HEK293 (cell line): Measurements from ENCODE around the gene CCNK.
A peak's percentile ranks its signal among the peaks of the same experiment; 100 is the strongest.

Experiments
- CTCF ChIA-PET: fragments of 350-600 bp; formaldehyde crosslinking; extraction: SDS; loops from one replicate; lab custom pipeline; 2021; ENCODE audit warnings: antibody characterized with exemption; lab: Yijun Ruan, JAX
- POLR2A ChIA-PET: fragments of 300-600 bp; formaldehyde crosslinking; extraction: SDS; loops from one replicate; lab custom pipeline; 2020; ENCODE audit warnings: antibody characterized with exemption, inconsistent platforms; lab: Yijun Ruan, JAX
- H3K27ac ChIP-seq: fragments of 200-500 bp; sonication (Bioruptor generic); 2 replicates; pipeline ENCODE4 v1.5.1; 2014; ENCODE audit warnings: low read depth, low read length, control low read depth, inconsistent platforms; ENCODE audit errors: extremely low read depth
- H3K36me3 ChIP-seq, 2 experiments: fragments of 200-500 bp in 1 of 2; sonication (Bioruptor generic) in 1 of 2; 1 replicate in 1 of 2; 2 replicates in 1 of 2; pipeline ENCODE4 v1.5.1; 2014 to 2017; ENCODE audit warnings: inconsistent platforms in 2 of 2, low read length in 2 of 2; ENCODE audit not compliant: control insufficient read depth in 2 of 2, insufficient read depth in 1 of 2
- H3K4me1 ChIP-seq: fragments of 200-500 bp; sonication (Bioruptor generic); 2 replicates; pipeline ENCODE4 v1.5.1; 2014; ENCODE audit warnings: mild to moderate bottlenecking, low read length, inconsistent platforms; ENCODE audit not compliant: control insufficient read depth, insufficient read depth
- H3K4me3 ChIP-seq: 2 replicates; pipeline ENCODE4 v1.5.1; 2011; ENCODE audit warnings: low read depth, mild to moderate bottlenecking, control low read depth, low read length, moderate library complexity
- H3K9me3 ChIP-seq: fragments of 200-500 bp; sonication (Bioruptor generic); 2 replicates; pipeline ENCODE4 v1.5.1; 2014; ENCODE audit warnings: low read depth, low read length, inconsistent platforms; ENCODE audit not compliant: control insufficient read depth, insufficient read depth
- BCL11B ChIP-seq: fragments of 450-650 bp; formaldehyde crosslinking; IDR thresholded peaks from 2 replicates; pipeline ENCODE4 v1.5.1; 2016; ENCODE audit warnings: low read depth, missing biosample characterization, missing genetic modification characterization
- EGR2 ChIP-seq: fragments of 450-650 bp; formaldehyde crosslinking; IDR thresholded peaks from 2 replicates; pipeline ENCODE4 v1.5.1; 2016; ENCODE audit warnings: low read depth, missing biosample characterization, missing genetic modification characterization
- KLF9 ChIP-seq: fragments of 450-650 bp; formaldehyde crosslinking; IDR thresholded peaks from 2 replicates; pipeline ENCODE4 v1.5.1; 2016; ENCODE audit warnings: missing biosample characterization, missing genetic modification characterization, low read depth
- PATZ1 ChIP-seq: fragments of 450-650 bp; formaldehyde crosslinking; IDR thresholded peaks from 2 replicates; pipeline ENCODE4 v1.5.1; 2016; ENCODE audit warnings: missing biosample characterization, missing genetic modification characterization
- ZBTB44 ChIP-seq: fragments of 450-650 bp; IDR thresholded peaks from 2 replicates; pipeline ENCODE4 v1.5.1; 2018; ENCODE audit warnings: missing biosample characterization, mild to moderate bottlenecking, missing genetic modification characterization
- ZFHX2 ChIP-seq: fragments of 450-650 bp; formaldehyde crosslinking; conservative IDR thresholded peaks from 2 replicates; pipeline ENCODE4 v1.5.1; 2016; ENCODE audit warnings: missing biosample characterization, missing genetic modification characterization
- ZNF10 ChIP-seq: fragments of 450-650 bp; formaldehyde crosslinking; IDR thresholded peaks from 2 replicates; pipeline ENCODE4 v1.5.1; 2017; ENCODE audit warnings: missing biosample characterization, missing genetic modification characterization
- ZNF132 ChIP-seq: fragments of 450-650 bp; formaldehyde crosslinking; IDR thresholded peaks from 2 replicates; pipeline ENCODE4 v1.5.1; 2017; ENCODE audit warnings: missing biosample characterization, missing genetic modification characterization, borderline replicate concordance
- ZNF16 ChIP-seq: fragments of 450-650 bp; formaldehyde crosslinking; IDR thresholded peaks from 2 replicates; pipeline ENCODE4 v1.5.1; 2016; ENCODE audit warnings: low read depth, missing biosample characterization, missing genetic modification characterization
- ZNF24 ChIP-seq: fragments of 450-650 bp; formaldehyde crosslinking; IDR thresholded peaks from 2 replicates; pipeline ENCODE4 v1.5.1; 2016; ENCODE audit warnings: missing biosample characterization, missing genetic modification characterization
- ZNF324 ChIP-seq: fragments of 450-650 bp; formaldehyde crosslinking; IDR thresholded peaks from 2 replicates; pipeline ENCODE4 v1.5.1; 2016; ENCODE audit warnings: missing biosample characterization, missing genetic modification characterization
- ZNF354C ChIP-seq: fragments of 450-650 bp; formaldehyde crosslinking; IDR thresholded peaks from 2 replicates; pipeline ENCODE4 v1.5.1; 2016; ENCODE audit warnings: missing biosample characterization, missing genetic modification characterization, low read depth, borderline replicate concordance
- ZNF548 ChIP-seq: fragments of 450-650 bp; formaldehyde crosslinking; IDR thresholded peaks from 2 replicates; pipeline ENCODE4 v1.5.1; 2016; ENCODE audit warnings: missing biosample characterization, missing genetic modification characterization
- ZNF558 ChIP-seq: fragments of 450-650 bp; formaldehyde crosslinking; IDR thresholded peaks from 2 replicates; pipeline ENCODE4 v1.5.1; 2016; ENCODE audit warnings: missing biosample characterization, missing genetic modification characterization
- ZNF707 ChIP-seq: fragments of 450-650 bp; formaldehyde crosslinking; IDR thresholded peaks from 2 replicates; pipeline ENCODE4 v1.5.1; 2016; ENCODE audit warnings: missing biosample characterization, missing genetic modification characterization
- TF ChIP-seq, protein P1 (sequence below): fragments of 450-650 bp; formaldehyde crosslinking; IDR thresholded peaks from 2 replicates; pipeline ENCODE4 v1.5.1; 2016; ENCODE audit warnings: missing biosample characterization, missing genetic modification characterization
- TF ChIP-seq, protein P2 (sequence below): fragments of 450-650 bp; formaldehyde crosslinking; conservative IDR thresholded peaks from 2 replicates; pipeline ENCODE4 v1.5.1; 2016; ENCODE audit warnings: low read depth, missing biosample characterization, missing genetic modification characterization

The CCNK gene

GRCh38 chr14:99516156-99516870 lies 35.1 kb downstream of the CCNK start:
- peaks cover 0 to 45% of the 10 kb centered on the region in 2 experiments; a peak in 1 of 3 replicates for H3K36me3 ChIP-seq
- no peaks in the 10 kb centered on the region for H3K9me3 ChIP-seq
- no peak overlapping the region for H3K27ac ChIP-seq
- ChIA-PET CTCF (interaction anchor here (0.6 to 1.8 kb wide), 3 partner anchors 112 to 787 kb away, joined by 4 to 10 read pairs (median 5); no protein-coding TSS in a partner anchor), POLR2A (interaction anchor here (1.0 kb wide), 1 partner anchor 35 kb away, joined by 5 read pairs; the partner anchor contains the start of genes CCNK and SETD3)
- H3K4me1 ChIP-seq, result no peaks in the 10 kb centered on the region
- TF ChIP-seq EGR2 (peak; percentile 56), ZFHX2 (tag by site-specific recombination) (peak; percentile 66), ZNF548 (no peak), ZNF354C (tag by site-specific recombination) (no peak), ZNF558 (tag by site-specific recombination) (no peak), KLF9 (tag by site-specific recombination) (0 out of 2 replicates have a peak, but pooled peaks have one; percentile 25), ZNF324 (no peak)
- TF ChIP-seq, protein P1, sequence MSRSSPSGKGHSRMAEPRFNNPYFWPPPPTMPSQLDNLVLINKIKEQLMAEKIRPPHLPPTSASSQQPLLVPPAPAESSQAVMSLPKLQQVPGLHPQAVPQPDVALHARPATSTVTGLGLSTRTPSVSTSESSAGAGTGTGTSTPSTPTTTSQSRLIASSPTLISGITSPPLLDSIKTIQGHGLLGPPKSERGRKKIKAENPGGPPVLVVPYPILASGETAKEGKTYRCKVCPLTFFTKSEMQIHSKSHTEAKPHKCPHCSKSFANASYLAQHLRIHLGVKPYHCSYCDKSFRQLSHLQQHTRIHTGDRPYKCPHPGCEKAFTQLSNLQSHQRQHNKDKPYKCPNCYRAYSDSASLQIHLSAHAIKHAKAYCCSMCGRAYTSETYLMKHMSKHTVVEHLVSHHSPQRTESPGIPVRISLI (tag by site-specific recombination), result no peak
- no peak overlapping the region for H3K4me3 ChIP-seq

GRCh38 chr14:99516871-99517642 lies 35.8 kb downstream of the CCNK start:
- no peaks in the 10 kb centered on the region for H3K9me3 ChIP-seq
- no peaks in the 10 kb centered on the region for H3K4me1 ChIP-seq
- H3K4me3 ChIP-seq, result no peak overlapping the region
- ChIA-PET CTCF (interaction anchor here (0.6 to 1.8 kb wide), 8 partner anchors 19 to 786 kb away, joined by 3 to 10 read pairs (median 3); no protein-coding TSS in a partner anchor), POLR2A (interaction anchor here (1.0 kb wide), 1 partner anchor 36 kb away, joined by 5 read pairs; the partner anchor contains the start of genes CCNK and SETD3)
- H3K36me3 ChIP-seq, result peaks cover 0 to 38% of the 10 kb centered on the region in 2 experiments; a peak in 1 of 3 replicates
- no peak overlapping the region for H3K27ac ChIP-seq
- TF ChIP-seq ZFHX2 (tag by site-specific recombination) (peak; percentile 11; the same call in 1 of the 2 replicates), ZNF10 (tag by site-specific recombination) (no peak)

DNA sequence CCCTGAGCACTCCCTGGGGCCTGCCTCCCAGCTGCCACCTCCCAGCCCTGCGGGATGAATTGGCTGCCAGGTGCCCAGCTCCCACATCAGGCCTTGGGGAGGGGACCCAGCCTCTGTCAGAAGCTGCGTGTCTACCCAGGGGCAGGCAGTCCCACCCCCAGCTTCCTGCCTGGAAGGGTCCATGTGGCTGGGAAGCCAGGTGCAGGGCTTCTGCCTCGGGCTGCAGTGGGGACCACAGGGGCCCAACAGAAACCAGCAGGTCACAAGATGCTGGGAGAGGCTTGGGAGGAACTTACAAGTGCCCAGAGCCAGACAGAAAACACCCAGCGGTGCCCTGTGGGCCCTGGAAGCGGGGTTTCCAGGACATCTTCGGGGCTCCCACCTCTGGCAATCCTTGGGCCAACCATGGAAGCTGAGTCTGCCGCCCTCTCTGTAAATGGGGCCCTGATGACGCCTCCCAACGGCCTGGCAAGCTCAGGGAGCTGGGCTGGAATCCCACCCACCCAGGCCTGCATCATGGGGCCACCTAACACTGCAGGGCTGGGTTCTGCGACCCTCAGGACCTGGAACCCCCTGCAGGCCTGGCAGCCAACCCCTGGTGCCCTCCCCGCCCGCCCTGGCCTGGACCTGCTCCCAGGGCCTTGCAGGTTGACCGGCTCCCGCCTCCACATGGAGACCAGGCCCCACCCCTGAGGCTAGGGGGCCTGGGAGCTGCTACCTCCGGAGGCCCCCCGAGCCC lies 36.6 kb downstream of the CCNK start:
- CTCF ChIA-PET, result interaction anchor here (0.6 to 1.8 kb wide), 10 partner anchors 18 to 777 kb away, joined by 3 to 10 read pairs (median 3); no protein-coding TSS in a partner anchor

More for the DNA sequence above, 36.6 kb downstream of the CCNK start:
- peaks cover 0 to 31% of the 10 kb centered on the region in 2 experiments; a peak in 1 of 3 replicates for H3K36me3 ChIP-seq
- POLR2A ChIA-PET, result no interaction called here
- no peaks in the 10 kb centered on the region for H3K9me3 ChIP-seq
- H3K4me3 ChIP-seq, result no peak overlapping the region
- no peak overlapping the region for H3K27ac ChIP-seq
- H3K4me1 ChIP-seq, result peaks cover 6% of the 10 kb centered on the region
- TF ChIP-seq ZBTB44 (tag by site-specific recombination), result no peak
- no peak for TF ChIP-seq BCL11B (tag by site-specific recombination)
- TF ChIP-seq ZNF24 (tag by site-specific recombination), result no peak
- TF ChIP-seq ZNF707 (tag by site-specific recombination), result no peak
- TF ChIP-seq ZNF16, result no peak
- TF ChIP-seq ZNF132 (tag by site-specific recombination), result no peak
- no peak for TF ChIP-seq PATZ1 (tag by site-specific recombination)
- TF ChIP-seq, protein P2, sequence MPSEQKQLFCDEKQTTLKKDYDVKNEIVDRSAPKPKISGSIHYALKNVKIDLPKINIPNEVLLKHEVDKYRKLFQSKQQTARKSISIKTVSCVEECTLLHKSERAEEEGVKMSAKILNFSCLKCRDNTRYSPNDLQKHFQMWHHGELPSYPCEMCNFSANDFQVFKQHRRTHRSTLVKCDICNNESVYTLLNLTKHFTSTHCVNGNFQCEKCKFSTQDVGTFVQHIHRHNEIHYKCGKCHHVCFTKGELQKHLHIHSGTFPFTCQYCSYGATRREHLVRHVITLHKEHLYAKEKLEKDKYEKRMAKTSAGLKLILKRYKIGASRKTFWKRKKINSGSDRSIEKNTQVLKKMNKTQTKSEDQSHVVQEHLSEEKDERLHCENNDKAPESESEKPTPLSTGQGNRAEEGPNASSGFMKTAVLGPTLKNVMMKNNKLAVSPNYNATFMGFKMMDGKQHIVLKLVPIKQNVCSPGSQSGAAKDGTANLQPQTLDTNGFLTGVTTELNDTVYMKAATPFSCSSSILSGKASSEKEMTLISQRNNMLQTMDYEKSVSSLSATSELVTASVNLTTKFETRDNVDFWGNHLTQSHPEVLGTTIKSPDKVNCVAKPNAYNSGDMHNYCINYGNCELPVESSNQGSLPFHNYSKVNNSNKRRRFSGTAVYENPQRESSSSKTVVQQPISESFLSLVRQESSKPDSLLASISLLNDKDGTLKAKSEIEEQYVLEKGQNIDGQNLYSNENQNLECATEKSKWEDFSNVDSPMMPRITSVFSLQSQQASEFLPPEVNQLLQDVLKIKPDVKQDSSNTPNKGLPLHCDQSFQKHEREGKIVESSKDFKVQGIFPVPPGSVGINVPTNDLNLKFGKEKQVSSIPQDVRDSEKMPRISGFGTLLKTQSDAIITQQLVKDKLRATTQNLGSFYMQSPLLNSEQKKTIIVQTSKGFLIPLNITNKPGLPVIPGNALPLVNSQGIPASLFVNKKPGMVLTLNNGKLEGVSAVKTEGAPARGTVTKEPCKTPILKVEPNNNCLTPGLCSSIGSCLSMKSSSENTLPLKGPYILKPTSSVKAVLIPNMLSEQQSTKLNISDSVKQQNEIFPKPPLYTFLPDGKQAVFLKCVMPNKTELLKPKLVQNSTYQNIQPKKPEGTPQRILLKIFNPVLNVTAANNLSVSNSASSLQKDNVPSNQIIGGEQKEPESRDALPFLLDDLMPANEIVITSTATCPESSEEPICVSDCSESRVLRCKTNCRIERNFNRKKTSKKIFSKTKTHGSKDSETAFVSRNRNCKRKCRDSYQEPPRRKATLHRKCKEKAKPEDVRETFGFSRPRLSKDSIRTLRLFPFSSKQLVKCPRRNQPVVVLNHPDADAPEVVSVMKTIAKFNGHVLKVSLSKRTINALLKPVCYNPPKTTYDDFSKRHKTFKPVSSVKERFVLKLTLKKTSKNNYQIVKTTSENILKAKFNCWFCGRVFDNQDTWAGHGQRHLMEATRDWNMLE (tag by site-specific recombination), result no peak
